K562 (cell line): Measurements from ENCODE around the gene DDOST.

Experiments used
- CBX3 ChIP-seq, 2 experiments: IDR thresholded peaks; 1 replicate in 1 of 2; 2 replicates in 1 of 2; pipeline ENCODE4 v1.6.1; 2012; ENCODE audit warnings: inconsistent platforms in 2 of 2, low read length in 2 of 2, borderline replicate concordance in 1 of 2, control low read depth in 1 of 2
- CREB1 ChIP-seq, 2 experiments: sonication (generic) in 1 of 2; formaldehyde crosslinking in 1 of 2; IDR thresholded peaks; 2 replicates each; pipeline versions ENCODE4 v1.6.1 to v1.8.0; 2012 to 2022; ENCODE audit warnings: inconsistent platforms in 1 of 2, mild to moderate bottlenecking in 1 of 2, missing genetic modification reagents in 1 of 2, moderate library complexity in 1 of 2
- EGR1 ChIP-seq: fragments of 450-650 bp; conservative IDR thresholded peaks from 2 replicates; pipeline ENCODE4 v1.6.1; 2017; ENCODE audit warnings: mild to moderate bottlenecking
- MAZ ChIP-seq, 2 experiments: fragments of 450-650 bp in 1 of 2; sonication (generic) in 1 of 2; formaldehyde crosslinking; IDR thresholded peaks in 1 of 2; conservative IDR thresholded peaks in 1 of 2; 2 replicates each; pipeline versions ENCODE4 v1.4.0 to v1.5.0; 2020; ENCODE audit warnings: mild to moderate bottlenecking in 1 of 2, missing genetic modification reagents in 1 of 2
- POLR2A ChIP-seq: fragments of 450-650 bp; conservative IDR thresholded peaks from 2 replicates; pipeline ENCODE4 v1.6.1; 2016
- SPI1 ChIP-seq: IDR thresholded peaks from 2 replicates; pipeline ENCODE4 v1.6.1; 2011; ENCODE audit warnings: low read depth, low read length, control low read depth, borderline replicate concordance
- TEAD1 ChIP-seq, 2 experiments: fragments of 450-650 bp in 1 of 2; sonication (generic) in 1 of 2; formaldehyde crosslinking; IDR thresholded peaks; 2 replicates each; pipeline versions ENCODE4 v1.4.0 to v1.8.0; 2020 to 2022; ENCODE audit warnings: mild to moderate bottlenecking in 2 of 2, missing genetic modification reagents in 1 of 2
- ZBTB49 ChIP-seq: sonication (generic); formaldehyde crosslinking; IDR thresholded peaks from 2 replicates; pipeline ENCODE4 v1.8.0; 2022; ENCODE audit warnings: missing genetic modification reagents, mild to moderate bottlenecking, borderline replicate concordance
- ZC3H11A ChIP-seq: IDR thresholded peaks from 2 replicates; pipeline ENCODE4 v1.6.1; 2012; ENCODE audit warnings: low read depth, low read length, improper control_type of control experiment
- ZHX1 ChIP-seq: fragments of 150-350 bp; conservative IDR thresholded peaks from 2 replicates; pipeline ENCODE4 v1.6.1; 2014; ENCODE audit warnings: low read length
- ZNF263 ChIP-seq: sonication (generic); formaldehyde crosslinking; IDR thresholded peaks from 2 replicates; pipeline ENCODE4 v1.8.0; 2022; ENCODE audit warnings: mild to moderate bottlenecking, missing genetic modification reagents, borderline replicate concordance
- ZNF740 ChIP-seq, 3 experiments: fragments of 200-800 bp in 1 of 3; sonication (Bioruptor generic) in 1 of 3; sonication (generic) in 1 of 3; formaldehyde crosslinking in 1 of 3; IDR thresholded peaks; 2 replicates each; pipeline versions ENCODE4 v1.6.1 to v1.8.0; 2016 to 2022; ENCODE audit warnings: mild to moderate bottlenecking in 2 of 3, missing compliant biosample characterization in 2 of 3, missing genetic modification characterization in 2 of 3, missing genetic modification reagents in 1 of 3

- TF ChIP-seq ZNF263 (CRISPR knock-in tag), result no peak
- no peak for TF ChIP-seq CBX3 (IDR thresholded peaks at IDR 0.05; ENCODE audit: borderline replicate concordance in 1 of 2, low read length in 2 of 2)
- TF ChIP-seq ZC3H11A, result no peak
- TF ChIP-seq POLR2A, result no peak
- TF ChIP-seq SPI1, result no peak
- TF ChIP-seq TEAD1 (CRISPR knock-in tag; IDR thresholded peaks at IDR 0.05), result no peak
- no peak for TF ChIP-seq ZNF740 (CRISPR knock-in tag; IDR thresholded peaks at IDR 0.05)
- no peak for TF ChIP-seq ZNF740 (tag; IDR thresholded peaks at IDR 0.05)
- TF ChIP-seq CREB1 (IDR thresholded peaks at IDR 0.05), result no peak
- TF ChIP-seq CREB1 (CRISPR knock-in tag; IDR thresholded peaks at IDR 0.05), result no peak
- TF ChIP-seq EGR1, result no peak
- TF ChIP-seq MAZ (CRISPR knock-in tag; conservative IDR thresholded peaks at IDR 0.05 in 1 of 2, IDR thresholded peaks at IDR 0.05 in 1 of 2), result no peak
- no peak for TF ChIP-seq ZHX1
- no peak for TF ChIP-seq ZBTB49
Measured at GRCh38 chr1:20683614-20684013, 22.4 kb upstream of the DDOST start.
